ENCODE data around the gene PRR30. TPM values are rescaled to one million over a fixed set of nuclear protein-coding genes. Genes with fewer than 3 reads are reported as not detected.
A peak's percentile ranks its signal among the peaks of the same experiment; 100 is the strongest.

Gene PRR30
- total RNA-seq, 1 experiment from 2014 or later: not detected

GRCh38 chr2:27127883-27128667 is 11.1 kb downstream of the PRR30 start:
- Mint-ChIP-seq H3K4me1 (ENCODE audit: insufficient read depth, unreplicated experiment) (peaks cover 6% of the 10 kb centered on the region), H3K36me3 (ENCODE audit: insufficient read depth, unreplicated experiment) (peaks cover 13% of the 10 kb centered on the region), H3K4me3 (ENCODE audit: unreplicated experiment) (no peak overlapping the region), H3K27me3 (ENCODE audit: insufficient read depth, unreplicated experiment) (peaks cover 3% of the 10 kb centered on the region), H3K27ac (ENCODE audit: low read depth, unreplicated experiment) (no peak overlapping the region), H3K9me3 (ENCODE audit: unreplicated experiment) (no peaks in the 10 kb centered on the region)
- ChIA-PET POLR2A (interaction anchor here (1.0 kb wide), 1 partner anchor 24 kb away, joined by 3 read pairs; no protein-coding TSS in a partner anchor), CTCF (interaction anchor here (0.7 kb wide), 1 partner anchor 295 kb away, joined by 3 read pairs; no protein-coding TSS in a partner anchor)
- intact Hi-C loops (cut with micrococcal nuclease): no loop called here
- no TSS peak for BruUV-seq (replicated peaks)
- DNase-seq (ENCODE audit: unreplicated experiment): no peak
- TF ChIP-seq CTCF (IDR thresholded peaks at IDR 0.05; ENCODE audit: unreplicated experiment): no peak

- no peak for DNase-seq (ENCODE audit: unreplicated experiment)
- no peaks in the 10 kb centered on the region for H3K4me1 Mint-ChIP-seq (ENCODE audit: insufficient read depth, unreplicated experiment)
- no peak overlapping the region for H3K4me3 Mint-ChIP-seq (ENCODE audit: unreplicated experiment)
- H3K36me3 Mint-ChIP-seq (ENCODE audit: insufficient read depth, unreplicated experiment): peaks cover 13% of the 10 kb centered on the region
- no TSS peak for BruUV-seq (replicated peaks)
- H3K27ac Mint-ChIP-seq (ENCODE audit: low read depth, unreplicated experiment): no peak overlapping the region
- POLR2A ChIA-PET: interaction anchor here (0.7 kb wide), 1 partner anchor 35 kb away, joined by 3 read pairs; no protein-coding TSS in a partner anchor
- CTCF ChIA-PET: interaction anchor here (0.8 kb wide), 1 partner anchor 27 kb away, joined by 3 read pairs; no protein-coding TSS in a partner anchor
- peaks cover 21% of the 10 kb centered on the region for H3K27me3 Mint-ChIP-seq (ENCODE audit: insufficient read depth, unreplicated experiment)
- intact Hi-C loops (cut with micrococcal nuclease): no loop called here
- no peaks in the 10 kb centered on the region for H3K9me3 Mint-ChIP-seq (ENCODE audit: unreplicated experiment)
- TF ChIP-seq CTCF (IDR thresholded peaks at IDR 0.05; ENCODE audit: unreplicated experiment): no peak
These were observed 12.9 kb downstream of the PRR30 start for GRCh38 chr2:27126252-27126710.

- no peak for TF ChIP-seq CTCF (IDR thresholded peaks at IDR 0.05; ENCODE audit: unreplicated experiment)
- intact Hi-C loops (cut with micrococcal nuclease): no loop called here
- DNase-seq (ENCODE audit: unreplicated experiment): no peak
- POLR2A ChIA-PET: interaction anchor here (1.8 to 2.0 kb wide), 2 partner anchors 9 to 13 kb away, joined by 6 to 9 read pairs; partner anchors contain the start of gene PREB
- BruUV-seq (replicated peaks): no TSS peak
- Mint-ChIP-seq H3K36me3 (ENCODE audit: insufficient read depth, unreplicated experiment) (peaks cover 7% of the 10 kb centered on the region), H3K9me3 (ENCODE audit: unreplicated experiment) (no peaks in the 10 kb centered on the region), H3K27me3 (ENCODE audit: insufficient read depth, unreplicated experiment) (peaks cover 26% of the 10 kb centered on the region), H3K27ac (ENCODE audit: low read depth, unreplicated experiment) (no peak overlapping the region), H3K4me3 (ENCODE audit: unreplicated experiment) (no peak overlapping the region), H3K4me1 (ENCODE audit: insufficient read depth, unreplicated experiment) (no peaks in the 10 kb centered on the region)
- CTCF ChIA-PET: no interaction called here
These were observed 14.1 kb downstream of the PRR30 start for GRCh38 chr2:27125104-27125503.

- POLR2A ChIA-PET: interaction anchor here (0.6 to 2.0 kb wide), 3 partner anchors 10 to 21 kb away, joined by 3 to 9 read pairs (median 6); partner anchors contain the start of gene PREB
- intact Hi-C loops (cut with micrococcal nuclease): no loop called here
- TF ChIP-seq CTCF (IDR thresholded peaks at IDR 0.05; ENCODE audit: unreplicated experiment): no peak
- no peaks in the 10 kb centered on the region for H3K4me1 Mint-ChIP-seq (ENCODE audit: insufficient read depth, unreplicated experiment)
- H3K27ac Mint-ChIP-seq (ENCODE audit: low read depth, unreplicated experiment): no peak within 1 kb of the TSS
- no peak for DNase-seq (ENCODE audit: unreplicated experiment)
- H3K9me3 Mint-ChIP-seq (ENCODE audit: unreplicated experiment): no peaks in the 10 kb centered on the region
- BruUV-seq (replicated peaks): no TSS peak
- H3K27me3 Mint-ChIP-seq (ENCODE audit: insufficient read depth, unreplicated experiment): peaks cover 26% of the 10 kb centered on the region
- CTCF ChIA-PET: interaction anchor here (1.1 to 1.4 kb wide), 2 partner anchors 10 to 157 kb away, joined by 4 to 5 read pairs; no protein-coding TSS in a partner anchor
- peak within 1 kb of the TSS; percentile 63 for H3K4me3 Mint-ChIP-seq (ENCODE audit: unreplicated experiment)
- peaks cover 6% of the 10 kb centered on the region for H3K36me3 Mint-ChIP-seq (ENCODE audit: insufficient read depth, unreplicated experiment)
These were observed 15.7 kb downstream of the PRR30 start, which contains the start of gene ABHD1 for GRCh38 chr2:27123302-27124150. ABHD1 (plus strand) TSS chr2:27123815; CDS start chr2:27123949, 134 bp downstream.
